ENCODE data around the gene ALG3. TPM values are rescaled to one million over a fixed set of nuclear protein-coding genes. Genes with fewer than 3 reads are reported as not detected.

Gene ALG3
- total RNA-seq, result 10 to 100 TPM in 1 of 2 donors, 1 to 10 TPM in 1; 9.1 to 13.2 TPM
- 10 to 100 TPM; 25.4 to 29.4 TPM for polyA plus RNA-seq (ENCODE audit: insufficient read length in 2 of 2)
- long read RNA-seq, donor 1, transcript ALG3-201 (9 exons, 1,528 nt), result major isoform, 7 of 11 reads
- long read RNA-seq, donor 1, partial matches to known transcripts, result 0 of 11 reads
- long read RNA-seq, donor 1, other reads (novel, unspliced or antisense), result 0 of 11 reads
- long read RNA-seq, donor 2, partial matches to known transcripts, result 0 of 4 reads
- long read RNA-seq, donor 2, other reads (novel, unspliced or antisense), result 0 of 4 reads
- long read RNA-seq, donor 3, partial matches to known transcripts, result 0 of 5 reads
- long read RNA-seq, donor 3, other reads (novel, unspliced or antisense), result 0 of 5 reads
- long read RNA-seq, donor 4, partial matches to known transcripts, result 0 of 7 reads
- long read RNA-seq, donor 4, other reads (novel, unspliced or antisense), result 0 of 7 reads

GRCh38 chr3:184248454-184249411 is at the start of gene ALG3:
TSS of gene ALG3 (minus strand) at chr3:184248962. CDS start at chr3:184248940, 22 bp downstream.
- Histone ChIP-seq H3K4me1 (ENCODE audit: control insufficient read depth, insufficient read depth, low read length) (peaks cover 22% of the 10 kb centered on the region), H3K4me3 (ENCODE audit: low read depth, low read length) (peak within 1 kb of the TSS; percentile 91), H3K27me3 (ENCODE audit: control insufficient read depth, insufficient read depth, low read length) (no peaks in the 10 kb centered on the region), H3K9me3 (ENCODE audit: control insufficient read depth, insufficient read depth, low read length) (no peaks in the 10 kb centered on the region), H3K27ac (ENCODE audit: low read depth, low read length) (peak within 1 kb of the TSS; percentile 67), H3K36me3 (ENCODE audit: control insufficient read depth, insufficient read depth, low read length) (peaks cover 18% of the 10 kb centered on the region)
- peak in 5 of 6 donors; percentile 77 to 96 (median 84) for DNase-seq (ENCODE audit: low read depth in 4 of 6, low spot score in 6 of 6)
- WGBS (ENCODE audit: insufficient coverage), result 0% methylated on average over 41 of the region's 49 CpGs

GRCh38 chr3:184296616-184297015 is 47.9 kb upstream of the ALG3 start:
- no peaks in the 10 kb centered on the region for H3K9me3 ChIP-seq (ENCODE audit: control insufficient read depth, insufficient read depth, low read length)
- no peak for DNase-seq (ENCODE audit: low read depth in 4 of 6, low spot score in 6 of 6)
- H3K4me1 ChIP-seq (ENCODE audit: control insufficient read depth, insufficient read depth, low read length), result peaks cover 7% of the 10 kb centered on the region
- WGBS (ENCODE audit: insufficient coverage), result 70% methylated on average over 6 of the region's 7 CpGs
- no peak overlapping the region for H3K27ac ChIP-seq (ENCODE audit: low read depth, low read length)
- H3K4me3 ChIP-seq (ENCODE audit: low read depth, low read length), result no peak overlapping the region
- peaks cover 15% of the 10 kb centered on the region for H3K36me3 ChIP-seq (ENCODE audit: control insufficient read depth, insufficient read depth, low read length)
- H3K27me3 ChIP-seq (ENCODE audit: control insufficient read depth, insufficient read depth, low read length), result no peaks in the 10 kb centered on the region

GRCh38 chr3:184295771-184296170 is 47.0 kb upstream of the ALG3 start:
- H3K36me3 ChIP-seq (ENCODE audit: control insufficient read depth, insufficient read depth, low read length), result peaks cover 17% of the 10 kb centered on the region
- WGBS (ENCODE audit: insufficient coverage), result 55% methylated on average over 1 of the region's 3 CpGs

GRCh38 chr3:184291738-184292445 is 43.1 kb upstream of the ALG3 start:
- H3K27ac ChIP-seq (ENCODE audit: low read depth, low read length), result no peak overlapping the region
- 92% methylated on average over 14 of the region's 21 CpGs for WGBS (ENCODE audit: insufficient coverage)

More at GRCh38 chr3:184295771-184296170, 47.0 kb upstream of the ALG3 start:
- Histone ChIP-seq H3K4me3 (ENCODE audit: low read depth, low read length) (no peak overlapping the region), H3K4me1 (ENCODE audit: control insufficient read depth, insufficient read depth, low read length) (peaks cover 7% of the 10 kb centered on the region), H3K9me3 (ENCODE audit: control insufficient read depth, insufficient read depth, low read length) (no peaks in the 10 kb centered on the region), H3K27me3 (ENCODE audit: control insufficient read depth, insufficient read depth, low read length) (no peaks in the 10 kb centered on the region), H3K27ac (ENCODE audit: low read depth, low read length) (no peak overlapping the region)
- DNase-seq (ENCODE audit: low read depth in 4 of 6, low spot score in 6 of 6), result no peak

GRCh38 chr3:184291044-184291737 is 42.4 kb upstream of the ALG3 start:
- 88% methylated on average over 22 of the region's 22 CpGs for WGBS (ENCODE audit: insufficient coverage)
- Histone ChIP-seq H3K4me1 (ENCODE audit: control insufficient read depth, insufficient read depth, low read length) (no peaks in the 10 kb centered on the region), H3K4me3 (ENCODE audit: low read depth, low read length) (no peak overlapping the region), H3K27me3 (ENCODE audit: control insufficient read depth, insufficient read depth, low read length) (peaks cover 3% of the 10 kb centered on the region), H3K36me3 (ENCODE audit: control insufficient read depth, insufficient read depth, low read length) (peaks cover 22% of the 10 kb centered on the region), H3K9me3 (ENCODE audit: control insufficient read depth, insufficient read depth, low read length) (no peaks in the 10 kb centered on the region), H3K27ac (ENCODE audit: low read depth, low read length) (no peak overlapping the region)
- DNase-seq (ENCODE audit: low read depth in 4 of 6, low spot score in 6 of 6), result no peak

More at GRCh38 chr3:184291738-184292445, 43.1 kb upstream of the ALG3 start:
- no peaks in the 10 kb centered on the region for H3K9me3 ChIP-seq (ENCODE audit: control insufficient read depth, insufficient read depth, low read length)
- DNase-seq (ENCODE audit: low read depth in 4 of 6, low spot score in 6 of 6), result no peak
- H3K27me3 ChIP-seq (ENCODE audit: control insufficient read depth, insufficient read depth, low read length), result peaks cover 3% of the 10 kb centered on the region
- H3K36me3 ChIP-seq (ENCODE audit: control insufficient read depth, insufficient read depth, low read length), result peaks cover 22% of the 10 kb centered on the region
- H3K4me3 ChIP-seq (ENCODE audit: low read depth, low read length), result no peak overlapping the region
- no peaks in the 10 kb centered on the region for H3K4me1 ChIP-seq (ENCODE audit: control insufficient read depth, insufficient read depth, low read length)

- no peaks in the 10 kb centered on the region for H3K9me3 ChIP-seq (ENCODE audit: control insufficient read depth, insufficient read depth, low read length)
Observed at GRCh38 chr3:184290331-184290730, 41.6 kb upstream of the ALG3 start.

GRCh38 chr3:184289426-184289938 is 40.7 kb upstream of the ALG3 start:
- H3K36me3 ChIP-seq (ENCODE audit: control insufficient read depth, insufficient read depth, low read length), result peaks cover 22% of the 10 kb centered on the region
- no peak overlapping the region for H3K27ac ChIP-seq (ENCODE audit: low read depth, low read length)
- H3K4me3 ChIP-seq (ENCODE audit: low read depth, low read length), result no peak overlapping the region
- no peaks in the 10 kb centered on the region for H3K9me3 ChIP-seq (ENCODE audit: control insufficient read depth, insufficient read depth, low read length)
- H3K27me3 ChIP-seq (ENCODE audit: control insufficient read depth, insufficient read depth, low read length), result peaks cover 3% of the 10 kb centered on the region
- peaks cover 6% of the 10 kb centered on the region for H3K4me1 ChIP-seq (ENCODE audit: control insufficient read depth, insufficient read depth, low read length)
- WGBS (ENCODE audit: insufficient coverage), result 9% methylated on average over 5 of the region's 10 CpGs
- DNase-seq (ENCODE audit: low read depth in 4 of 6, low spot score in 6 of 6), result peak in 2 of 6 donors; percentile 29 to 60

More at GRCh38 chr3:184290331-184290730, 41.6 kb upstream of the ALG3 start:
- Histone ChIP-seq H3K4me1 (ENCODE audit: control insufficient read depth, insufficient read depth, low read length) (no peaks in the 10 kb centered on the region), H3K4me3 (ENCODE audit: low read depth, low read length) (no peak overlapping the region), H3K27ac (ENCODE audit: low read depth, low read length) (no peak overlapping the region), H3K27me3 (ENCODE audit: control insufficient read depth, insufficient read depth, low read length) (peaks cover 3% of the 10 kb centered on the region), H3K36me3 (ENCODE audit: control insufficient read depth, insufficient read depth, low read length) (peaks cover 22% of the 10 kb centered on the region)
- 80% methylated on average over 6 of the region's 10 CpGs for WGBS (ENCODE audit: insufficient coverage)
- no peak for DNase-seq (ENCODE audit: low read depth in 4 of 6, low spot score in 6 of 6)

- peak in 5 of 6 donors; percentile 56 to 94 (median 71) for DNase-seq (ENCODE audit: low read depth in 4 of 6, low spot score in 6 of 6)
- Histone ChIP-seq H3K36me3 (ENCODE audit: control insufficient read depth, insufficient read depth, low read length) (peaks cover 2% of the 10 kb centered on the region), H3K4me1 (ENCODE audit: control insufficient read depth, insufficient read depth, low read length) (peaks cover 7% of the 10 kb centered on the region), H3K27me3 (ENCODE audit: control insufficient read depth, insufficient read depth, low read length) (peaks cover 3% of the 10 kb centered on the region), H3K4me3 (ENCODE audit: low read depth, low read length) (no peak overlapping the region), H3K9me3 (ENCODE audit: control insufficient read depth, insufficient read depth, low read length) (no peaks in the 10 kb centered on the region), H3K27ac (ENCODE audit: low read depth, low read length) (no peak overlapping the region)
- WGBS (ENCODE audit: insufficient coverage), result 10% methylated on average over 4 of the region's 4 CpGs
Observed at GRCh38 chr3:184284696-184285095, 35.9 kb upstream of the ALG3 start.
